HL-60 (cell line): Measurements from ENCODE around the gene CLDN15.
"Not testable (repeated sequence)": the region's sequence is repeated elsewhere in the genome, so short reads cannot be mapped to it uniquely, and the experiment has no call there.

ENCODE experiments used
- DNase-seq, 2 experiments: peaks; one replicate each; pipeline ENCODE4 v3.0.0-alpha.2; 2010 to 2020; ENCODE audit warnings: low read depth in 1 of 2, low spot score in 1 of 2
- H3K27ac ChIP-seq: fragments of 250-450 bp; sonication (Bioruptor Pico); replicated peaks from 2 replicates; pipeline ENCODE4 v1.5.1; 2020; ENCODE audit warnings: mild to moderate bottlenecking, moderate library complexity
- H3K27me3 ChIP-seq: fragments of 250-450 bp; sonication (Bioruptor Pico); 2 replicates; pipeline ENCODE4 v1.5.1; 2021; ENCODE audit warnings: mild to moderate bottlenecking, moderate library complexity; ENCODE audit not compliant: insufficient read depth, poor library complexity, severe bottlenecking
- H3K4me3 ChIP-seq: replicated peaks from 2 replicates; pipeline ENCODE4 v1.5.1; 2011; ENCODE audit warnings: mild to moderate bottlenecking, control low read depth, low read length; ENCODE audit not compliant: insufficient read depth
- GABPA ChIP-seq: IDR thresholded peaks from 2 replicates; pipeline ENCODE4 v1.6.1; 2012; ENCODE audit warnings: low read depth
- POLR2AphosphoS5 ChIP-seq: IDR thresholded peaks from 2 replicates; pipeline ENCODE4 v1.6.1; 2012; ENCODE audit warnings: low read depth
- SPI1 ChIP-seq: IDR thresholded peaks from 2 replicates; pipeline ENCODE4 v1.6.1; 2012; ENCODE audit warnings: low read depth, mild to moderate bottlenecking, borderline replicate concordance
- TF ChIP-seq, protein P1 (sequence below): IDR thresholded peaks from one replicate; pipeline ENCODE4 v1.5.1; 2011; ENCODE audit warnings: low read length, control low read depth, inconsistent platforms; ENCODE audit not compliant: insufficient read depth
- TF ChIP-seq, protein P2 (sequence below): IDR thresholded peaks from 2 replicates; pipeline ENCODE4 v1.6.1; 2012; ENCODE audit warnings: low read depth; ENCODE audit not compliant: insufficient replicate concordance

CLDN15 gene

DNA sequence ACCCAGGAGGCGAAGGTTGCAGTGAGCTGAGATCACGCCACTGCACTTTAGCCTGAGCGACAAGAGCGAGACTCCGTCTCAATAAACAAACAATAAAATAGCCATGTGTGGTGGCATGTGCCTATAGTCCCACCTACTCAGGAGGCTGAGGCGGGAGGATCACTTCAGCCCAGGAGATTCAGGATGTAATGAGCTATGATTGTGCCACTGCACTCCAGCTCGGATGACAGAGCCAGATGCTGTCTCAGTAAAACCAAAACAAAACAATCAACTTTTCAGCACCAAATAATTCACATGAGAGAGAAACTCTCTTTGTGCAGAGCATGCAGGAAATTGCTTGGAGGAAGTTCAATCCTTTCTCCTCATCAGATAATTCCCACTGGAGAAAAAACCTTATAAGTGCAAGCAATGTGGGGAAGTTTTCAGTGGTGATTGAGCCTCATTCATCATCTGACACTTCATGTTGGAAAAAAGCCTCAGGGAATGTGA, 20.7 kb upstream of the CLDN15 start:
- TF ChIP-seq POLR2AphosphoS5 (no peak), GABPA (no peak), SPI1 (no peak)
- TF ChIP-seq, protein P1, sequence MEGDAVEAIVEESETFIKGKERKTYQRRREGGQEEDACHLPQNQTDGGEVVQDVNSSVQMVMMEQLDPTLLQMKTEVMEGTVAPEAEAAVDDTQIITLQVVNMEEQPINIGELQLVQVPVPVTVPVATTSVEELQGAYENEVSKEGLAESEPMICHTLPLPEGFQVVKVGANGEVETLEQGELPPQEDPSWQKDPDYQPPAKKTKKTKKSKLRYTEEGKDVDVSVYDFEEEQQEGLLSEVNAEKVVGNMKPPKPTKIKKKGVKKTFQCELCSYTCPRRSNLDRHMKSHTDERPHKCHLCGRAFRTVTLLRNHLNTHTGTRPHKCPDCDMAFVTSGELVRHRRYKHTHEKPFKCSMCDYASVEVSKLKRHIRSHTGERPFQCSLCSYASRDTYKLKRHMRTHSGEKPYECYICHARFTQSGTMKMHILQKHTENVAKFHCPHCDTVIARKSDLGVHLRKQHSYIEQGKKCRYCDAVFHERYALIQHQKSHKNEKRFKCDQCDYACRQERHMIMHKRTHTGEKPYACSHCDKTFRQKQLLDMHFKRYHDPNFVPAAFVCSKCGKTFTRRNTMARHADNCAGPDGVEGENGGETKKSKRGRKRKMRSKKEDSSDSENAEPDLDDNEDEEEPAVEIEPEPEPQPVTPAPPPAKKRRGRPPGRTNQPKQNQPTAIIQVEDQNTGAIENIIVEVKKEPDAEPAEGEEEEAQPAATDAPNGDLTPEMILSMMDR = no peak
- TF ChIP-seq, protein P2, sequence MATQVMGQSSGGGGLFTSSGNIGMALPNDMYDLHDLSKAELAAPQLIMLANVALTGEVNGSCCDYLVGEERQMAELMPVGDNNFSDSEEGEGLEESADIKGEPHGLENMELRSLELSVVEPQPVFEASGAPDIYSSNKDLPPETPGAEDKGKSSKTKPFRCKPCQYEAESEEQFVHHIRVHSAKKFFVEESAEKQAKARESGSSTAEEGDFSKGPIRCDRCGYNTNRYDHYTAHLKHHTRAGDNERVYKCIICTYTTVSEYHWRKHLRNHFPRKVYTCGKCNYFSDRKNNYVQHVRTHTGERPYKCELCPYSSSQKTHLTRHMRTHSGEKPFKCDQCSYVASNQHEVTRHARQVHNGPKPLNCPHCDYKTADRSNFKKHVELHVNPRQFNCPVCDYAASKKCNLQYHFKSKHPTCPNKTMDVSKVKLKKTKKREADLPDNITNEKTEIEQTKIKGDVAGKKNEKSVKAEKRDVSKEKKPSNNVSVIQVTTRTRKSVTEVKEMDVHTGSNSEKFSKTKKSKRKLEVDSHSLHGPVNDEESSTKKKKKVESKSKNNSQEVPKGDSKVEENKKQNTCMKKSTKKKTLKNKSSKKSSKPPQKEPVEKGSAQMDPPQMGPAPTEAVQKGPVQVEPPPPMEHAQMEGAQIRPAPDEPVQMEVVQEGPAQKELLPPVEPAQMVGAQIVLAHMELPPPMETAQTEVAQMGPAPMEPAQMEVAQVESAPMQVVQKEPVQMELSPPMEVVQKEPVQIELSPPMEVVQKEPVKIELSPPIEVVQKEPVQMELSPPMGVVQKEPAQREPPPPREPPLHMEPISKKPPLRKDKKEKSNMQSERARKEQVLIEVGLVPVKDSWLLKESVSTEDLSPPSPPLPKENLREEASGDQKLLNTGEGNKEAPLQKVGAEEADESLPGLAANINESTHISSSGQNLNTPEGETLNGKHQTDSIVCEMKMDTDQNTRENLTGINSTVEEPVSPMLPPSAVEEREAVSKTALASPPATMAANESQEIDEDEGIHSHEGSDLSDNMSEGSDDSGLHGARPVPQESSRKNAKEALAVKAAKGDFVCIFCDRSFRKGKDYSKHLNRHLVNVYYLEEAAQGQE = no peak
- DNase-seq = no peak
- H3K27me3 ChIP-seq = no peaks in the 10 kb centered on the region
- no peak overlapping the region for H3K4me3 ChIP-seq
- no peak overlapping the region for H3K27ac ChIP-seq

DNA sequence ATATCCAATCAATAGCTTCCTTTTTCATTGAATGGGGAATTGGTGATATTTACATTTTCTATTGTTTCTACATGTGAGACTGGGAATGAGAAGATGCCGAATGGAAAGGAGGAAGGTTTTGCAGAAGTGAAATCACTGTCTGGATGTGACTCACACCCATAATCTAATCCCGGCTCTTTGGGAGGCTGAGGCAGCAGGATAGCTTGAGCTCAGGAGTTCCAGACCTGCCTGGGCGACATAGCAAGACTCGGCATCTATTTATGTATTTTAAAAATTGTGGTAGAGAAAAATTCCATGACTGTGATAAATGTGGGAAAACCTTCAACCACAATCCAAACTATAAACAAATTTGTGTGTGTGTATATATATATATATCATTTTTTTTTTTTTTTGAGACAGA, 18.2 kb upstream of the CLDN15 start:
- DNase-seq = no peak
- Histone ChIP-seq H3K27me3 (no peaks in the 10 kb centered on the region), H3K27ac (no peak overlapping the region), H3K4me3 (no peak overlapping the region)
- TF ChIP-seq GABPA = no peak
- no peak for TF ChIP-seq SPI1
- TF ChIP-seq, protein P2 = no peak
- TF ChIP-seq POLR2AphosphoS5 = no peak
- TF ChIP-seq, protein P1 = no peak

DNA sequence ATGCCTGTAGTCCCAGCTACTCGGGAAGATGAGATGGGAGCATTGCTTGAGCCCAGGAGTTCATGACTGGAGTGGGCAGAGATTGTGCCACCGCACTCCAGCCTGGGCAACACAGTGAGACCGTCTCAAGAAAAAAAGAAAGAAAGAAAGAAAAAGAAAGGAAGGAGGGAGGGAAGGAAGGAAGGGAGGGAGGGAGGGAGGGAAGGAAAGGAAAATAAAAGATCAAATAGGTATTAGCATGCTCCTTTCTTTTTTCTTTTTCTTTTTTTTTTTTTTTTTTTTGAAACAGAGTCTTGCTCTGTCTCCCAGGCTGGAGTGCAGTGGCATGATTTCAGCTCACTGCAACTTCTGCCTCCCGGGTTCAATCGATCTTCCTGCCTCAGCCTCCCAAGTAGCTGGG, 15.6 kb upstream of the CLDN15 start:
- H3K4me3 ChIP-seq, DNase-seq, H3K27ac ChIP-seq, H3K27me3 ChIP-seq: not testable (repeated sequence)

DNA sequence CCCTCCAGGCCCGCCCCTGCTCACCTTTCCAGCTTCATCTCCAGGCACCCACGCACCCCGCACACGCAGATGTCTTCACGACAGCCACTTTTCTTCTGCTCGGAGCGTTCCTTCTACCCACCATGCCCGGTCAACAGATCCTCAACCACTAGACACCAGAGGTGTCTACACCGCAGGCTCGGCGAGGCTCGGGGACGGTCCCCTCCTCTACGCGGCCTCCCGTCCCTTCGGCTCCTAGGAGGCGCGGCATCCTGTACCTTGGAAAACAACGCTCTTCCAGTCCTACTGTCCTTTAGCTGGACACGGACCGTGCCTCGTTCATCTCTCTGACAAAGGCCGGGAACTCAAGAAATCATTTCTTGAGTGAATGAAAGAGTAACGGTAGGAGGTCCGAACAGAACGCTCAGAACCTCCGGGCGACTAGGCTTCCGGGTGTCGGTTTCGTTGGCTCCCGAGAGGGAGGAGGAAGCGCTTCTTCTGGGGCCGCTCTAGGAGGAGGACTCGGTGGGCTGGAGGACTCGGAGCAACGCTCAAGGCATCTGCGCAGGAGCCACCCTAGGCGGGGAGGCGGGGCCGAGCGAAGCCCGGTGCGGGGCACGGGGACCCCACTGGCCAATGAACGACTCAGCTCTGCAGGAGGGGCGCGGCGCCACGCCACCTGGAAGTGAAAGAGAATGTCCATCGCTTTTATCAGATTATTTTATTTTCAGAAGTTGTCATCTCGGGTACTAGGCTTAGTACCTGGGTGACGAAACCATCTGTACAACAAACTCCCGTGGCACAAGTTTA, 14.5 kb upstream of the CLDN15 start:
- peak; percentile 71 for TF ChIP-seq POLR2AphosphoS5
- TF ChIP-seq SPI1 = peak; percentile 58; the same call in 1 of the 2 replicates
- TF ChIP-seq GABPA = peak; percentile 75
- TF ChIP-seq, protein P1 = no peak
- TF ChIP-seq, protein P2 = peak; percentile 57
- Histone ChIP-seq H3K4me3 (peak overlapping the region; percentile 86), H3K27me3 (no peaks in the 10 kb centered on the region), H3K27ac (peak overlapping the region; percentile 79)
- DNase-seq = peak; percentile 96 to 99
